GM23338 (cell line): ENCODE data around the gene MICAL2. TPM values are rescaled to one million over a fixed set of nuclear protein-coding genes. Genes with fewer than 3 reads are reported as not detected.
A peak's percentile ranks its signal among the peaks of the same experiment; 100 is the strongest.

ENCODE experiments used
- ATAC-seq: fragments of 200-7000 bp; cut with Tn5 transposase; 3 replicates; pipeline ENCODE4 v1.9.1; 2020
- DNase-seq: peaks from one replicate; pipeline ENCODE4 v3.0.0-alpha.2; 2015; ENCODE audit warnings: low spot score
- H2AFZ ChIP-seq: fragments of 200-600 bp; sonication (generic); 2 replicates; pipeline ENCODE4 v1.8.0; 2016; ENCODE audit warnings: antibody characterized with exemption, mild to moderate bottlenecking, moderate library complexity
- H3F3A ChIP-seq: fragments of 200-600 bp; sonication (generic); replicated peaks from 2 replicates; pipeline ENCODE4 v1.8.0; 2017; ENCODE audit warnings: antibody characterized with exemption, mixed run types, low read depth
- H3K27ac ChIP-seq: fragments of 200-600 bp; sonication (generic); 2 replicates; pipeline ENCODE4 v1.6.1; 2016; ENCODE audit warnings: low read depth
- H3K27me3 ChIP-seq: fragments of 200-600 bp; sonication (generic); 2 replicates; pipeline ENCODE4 v1.8.0; 2016; ENCODE audit warnings: mild to moderate bottlenecking, mixed run types, moderate library complexity; ENCODE audit not compliant: insufficient read depth
- H3K36me3 ChIP-seq: fragments of 200-600 bp; sonication (generic); 2 replicates; pipeline ENCODE4 v1.8.0; 2016; ENCODE audit warnings: mild to moderate bottlenecking; ENCODE audit not compliant: insufficient read depth
- H3K4me1 ChIP-seq: fragments of 200-600 bp; sonication (generic); 2 replicates; pipeline ENCODE4 v1.8.0; 2016; ENCODE audit warnings: mild to moderate bottlenecking, moderate library complexity; ENCODE audit not compliant: insufficient read depth
- H3K4me2 ChIP-seq: fragments of 200-600 bp; sonication (generic); 2 replicates; pipeline ENCODE4 v1.7.1; 2017; ENCODE audit warnings: mixed run types
- H3K4me3 ChIP-seq: fragments of 200-600 bp; sonication (generic); 2 replicates; pipeline ENCODE4 v1.6.1; 2016; ENCODE audit warnings: mixed run types
- H3K79me2 ChIP-seq: fragments of 200-600 bp; sonication (generic); replicated peaks from 2 replicates; pipeline ENCODE4 v1.8.0; 2017; ENCODE audit warnings: mild to moderate bottlenecking; ENCODE audit not compliant: insufficient read depth
- H3K9me2 ChIP-seq: fragments of 200-600 bp; sonication (generic); 2 replicates; pipeline ENCODE4 v1.8.0; 2017; ENCODE audit not compliant: insufficient read depth
- H4K20me1 ChIP-seq: fragments of 200-600 bp; sonication (generic); replicated peaks from 2 replicates; pipeline ENCODE4 v1.8.0; 2017; ENCODE audit warnings: mild to moderate bottlenecking; ENCODE audit not compliant: insufficient read depth
- H3K27ac Mint-ChIP-seq: 2 replicates; pipeline ENCODE4 v1.8.0; 2020; ENCODE audit warnings: inconsistent platforms, mild to moderate bottlenecking, moderate library complexity, mixed read lengths
- H3K27me3 Mint-ChIP-seq: 3 replicates; pipeline ENCODE4 v1.8.0; 2022; ENCODE audit warnings: low read depth, mild to moderate bottlenecking, moderate library complexity, mixed read lengths, inconsistent platforms; ENCODE audit not compliant: insufficient read depth, poor library complexity
- H3K36me3 Mint-ChIP-seq: 3 replicates; pipeline ENCODE4 v1.8.0; 2021; ENCODE audit warnings: low read depth, mild to moderate bottlenecking, inconsistent platforms, moderate library complexity, mixed read lengths
- H3K4me1 Mint-ChIP-seq: 3 replicates; pipeline ENCODE4 v1.8.0; 2020; ENCODE audit warnings: mild to moderate bottlenecking, inconsistent platforms, mixed read lengths
- H3K4me3 Mint-ChIP-seq: 3 replicates; pipeline ENCODE4 v1.8.0; 2021; ENCODE audit warnings: moderate library complexity, mild to moderate bottlenecking, inconsistent platforms, mixed read lengths
- H3K9me3 Mint-ChIP-seq: 3 replicates; pipeline ENCODE4 v1.8.0; 2020; ENCODE audit warnings: moderate library complexity, mild to moderate bottlenecking, inconsistent platforms, mixed read lengths
- CREB1 ChIP-seq: fragments of 250-450 bp; sonication (Bioruptor Pico); IDR thresholded peaks from 2 replicates; pipeline ENCODE4 v1.5.0; 2020; ENCODE audit warnings: low read depth, mild to moderate bottlenecking, moderate library complexity
- EZH2 ChIP-seq: fragments of 200-600 bp; sonication (generic); IDR thresholded peaks from one replicate; pipeline ENCODE4 v1.8.0; 2017; ENCODE audit warnings: antibody characterized with exemption, mild to moderate bottlenecking, low read depth; ENCODE audit not compliant: unreplicated experiment
- EZH2phosphoT487 ChIP-seq: fragments of 200-600 bp; sonication (generic); IDR thresholded peaks from one replicate; pipeline ENCODE4 v1.8.1; 2018; ENCODE audit warnings: antibody characterized with exemption; ENCODE audit not compliant: unreplicated experiment
- JUNB ChIP-seq: IDR thresholded peaks from one replicate; pipeline ENCODE4 v1.6.1; 2016; ENCODE audit warnings: antibody characterized with exemption; ENCODE audit not compliant: unreplicated experiment
- NANOG ChIP-seq: IDR thresholded peaks from 2 replicates; pipeline ENCODE4 v1.6.1; 2016; ENCODE audit warnings: antibody characterized with exemption, borderline replicate concordance
- POLR2AphosphoS5 ChIP-seq: IDR thresholded peaks from 2 replicates; pipeline ENCODE4 v1.6.1; 2016; ENCODE audit warnings: antibody characterized with exemption, low read depth
- STAT1 ChIP-seq: IDR thresholded peaks from one replicate; pipeline ENCODE4 v1.6.1; 2016; ENCODE audit warnings: antibody characterized with exemption; ENCODE audit not compliant: unreplicated experiment
- ZNF114 ChIP-seq: fragments of 250-450 bp; sonication (Bioruptor Pico); IDR thresholded peaks from 2 replicates; pipeline ENCODE4 v1.5.0; 2020; ENCODE audit warnings: mild to moderate bottlenecking, moderate library complexity
- ZNF331 ChIP-seq: fragments of 250-450 bp; sonication (Bioruptor Pico); IDR thresholded peaks from 2 replicates; pipeline ENCODE4 v1.5.0; 2020; ENCODE audit warnings: low read depth, mild to moderate bottlenecking, moderate library complexity
- polyA plus RNA-seq: library from polyadenylated mRNA; unstranded; fragments of >200 nt; fragmentation: Nextera tagmentation; extraction: Ambion mirVana; gene quantifications from 2 replicates; pipeline ENCODE4 v1.2.1, GENCODE V29; 2016
- total RNA-seq: library from RNA; depleted of rRNA; stranded (reverse); fragments of >200 nt; shearing (Covaris generic); gene quantifications from 2 replicates; pipeline ENCODE4 v1.2.3, GENCODE V29; 2014
- TF ChIP-seq, protein P1 (sequence below): IDR thresholded peaks from one replicate; pipeline ENCODE4 v1.6.1; 2018; ENCODE audit warnings: antibody characterized with exemption; ENCODE audit not compliant: unreplicated experiment
- TF ChIP-seq, protein P2 (sequence below), 2 experiments: fragments of 200-600 bp in 1 of 2; sonication (generic) in 1 of 2; conservative IDR thresholded peaks; 2 replicates each; pipeline versions ENCODE4 v1.5.1 to v1.6.1; 2016 to 2017; ENCODE audit warnings: antibody characterized with exemption in 2 of 2, low read depth in 2 of 2, mild to moderate bottlenecking in 2 of 2, moderate library complexity in 1 of 2
- TF ChIP-seq, protein P3 (sequence below): fragments of 250-450 bp; sonication (Bioruptor Pico); IDR thresholded peaks from 2 replicates; pipeline ENCODE4 v1.5.0; 2020; ENCODE audit warnings: mild to moderate bottlenecking, moderate library complexity
- TF ChIP-seq, protein P4 (sequence below): IDR thresholded peaks from 2 replicates; pipeline ENCODE4 v1.6.1; 2016; ENCODE audit warnings: antibody characterized with exemption

Gene MICAL2
- total and polyA plus RNA-seq, 2 experiments from 2014 or later, result 0.66 to 1.4 TPM

DNA sequence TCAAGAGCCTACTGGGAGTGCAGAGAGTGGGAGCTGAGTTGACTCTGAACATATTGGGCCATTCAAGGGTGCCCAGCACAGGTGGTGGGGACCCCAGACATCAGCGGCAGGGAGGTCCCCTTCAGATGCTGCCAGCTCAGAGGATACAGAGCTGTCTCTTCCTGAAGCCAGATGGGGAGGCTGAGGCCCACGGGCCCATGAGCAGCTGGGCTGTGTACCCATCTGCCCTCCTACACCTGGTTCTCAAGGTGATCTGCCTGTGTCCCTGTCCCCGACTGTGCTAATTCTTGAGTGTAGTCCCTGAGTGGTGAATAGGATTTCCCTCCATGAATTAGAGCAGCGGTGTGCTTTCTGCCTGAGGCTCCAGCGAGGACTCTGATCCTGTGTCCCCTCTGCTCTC lies 76.3 kb downstream of the MICAL2 start (continued):
- no peak for TF ChIP-seq CREB1 (CRISPR knock-in tag)
- no peak for TF ChIP-seq EZH2phosphoT487

DNA sequence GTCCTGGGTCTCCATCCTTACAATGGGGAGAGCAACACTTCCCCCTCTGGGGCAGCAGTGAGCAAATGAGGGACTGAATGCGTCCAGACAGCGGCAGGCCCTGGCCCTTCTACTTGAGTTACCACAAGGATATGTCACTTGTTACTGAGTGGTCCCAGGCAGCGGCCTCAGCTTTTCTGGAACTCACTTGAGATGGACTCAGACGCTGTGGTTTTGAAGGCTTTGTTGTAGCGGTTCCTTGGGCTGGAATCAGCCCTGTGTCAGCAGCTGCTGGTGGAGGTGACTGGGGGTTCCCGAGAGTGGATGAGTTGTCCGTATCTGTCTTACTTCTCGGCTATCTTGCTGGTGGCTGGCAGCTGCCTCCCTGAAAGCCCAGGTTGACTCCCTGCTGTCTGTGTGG lies 77.0 kb downstream of the MICAL2 start:
- Histone ChIP-seq H3K9me2 (no peaks in the 10 kb centered on the region), H3K79me2 (no peaks in the 10 kb centered on the region), H3K4me1 (no peaks in the 10 kb centered on the region), H3K36me3 (no peaks in the 10 kb centered on the region), H3K27me3 (no peaks in the 10 kb centered on the region), H2AFZ (no peak overlapping the region), H3K27ac (no peak overlapping the region), H4K20me1 (no peaks in the 10 kb centered on the region), H3K4me2 (no peak overlapping the region), H3K4me3 (no peak overlapping the region), H3F3A (no peaks in the 10 kb centered on the region)
- Mint-ChIP-seq H3K36me3 (no peaks in the 10 kb centered on the region), H3K27me3 (peaks cover 5% of the 10 kb centered on the region), H3K4me1 (no peaks in the 10 kb centered on the region; the same call in 2 of the 3 replicates), H3K4me3 (no peak overlapping the region), H3K9me3 (no peaks in the 10 kb centered on the region), H3K27ac (no peak overlapping the region)
- ATAC-seq (peak; percentile 50), DNase-seq (no peak)
- TF ChIP-seq JUNB, result no peak
- TF ChIP-seq, protein P1, sequence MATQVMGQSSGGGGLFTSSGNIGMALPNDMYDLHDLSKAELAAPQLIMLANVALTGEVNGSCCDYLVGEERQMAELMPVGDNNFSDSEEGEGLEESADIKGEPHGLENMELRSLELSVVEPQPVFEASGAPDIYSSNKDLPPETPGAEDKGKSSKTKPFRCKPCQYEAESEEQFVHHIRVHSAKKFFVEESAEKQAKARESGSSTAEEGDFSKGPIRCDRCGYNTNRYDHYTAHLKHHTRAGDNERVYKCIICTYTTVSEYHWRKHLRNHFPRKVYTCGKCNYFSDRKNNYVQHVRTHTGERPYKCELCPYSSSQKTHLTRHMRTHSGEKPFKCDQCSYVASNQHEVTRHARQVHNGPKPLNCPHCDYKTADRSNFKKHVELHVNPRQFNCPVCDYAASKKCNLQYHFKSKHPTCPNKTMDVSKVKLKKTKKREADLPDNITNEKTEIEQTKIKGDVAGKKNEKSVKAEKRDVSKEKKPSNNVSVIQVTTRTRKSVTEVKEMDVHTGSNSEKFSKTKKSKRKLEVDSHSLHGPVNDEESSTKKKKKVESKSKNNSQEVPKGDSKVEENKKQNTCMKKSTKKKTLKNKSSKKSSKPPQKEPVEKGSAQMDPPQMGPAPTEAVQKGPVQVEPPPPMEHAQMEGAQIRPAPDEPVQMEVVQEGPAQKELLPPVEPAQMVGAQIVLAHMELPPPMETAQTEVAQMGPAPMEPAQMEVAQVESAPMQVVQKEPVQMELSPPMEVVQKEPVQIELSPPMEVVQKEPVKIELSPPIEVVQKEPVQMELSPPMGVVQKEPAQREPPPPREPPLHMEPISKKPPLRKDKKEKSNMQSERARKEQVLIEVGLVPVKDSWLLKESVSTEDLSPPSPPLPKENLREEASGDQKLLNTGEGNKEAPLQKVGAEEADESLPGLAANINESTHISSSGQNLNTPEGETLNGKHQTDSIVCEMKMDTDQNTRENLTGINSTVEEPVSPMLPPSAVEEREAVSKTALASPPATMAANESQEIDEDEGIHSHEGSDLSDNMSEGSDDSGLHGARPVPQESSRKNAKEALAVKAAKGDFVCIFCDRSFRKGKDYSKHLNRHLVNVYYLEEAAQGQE, result no peak
- TF ChIP-seq, protein P2, sequence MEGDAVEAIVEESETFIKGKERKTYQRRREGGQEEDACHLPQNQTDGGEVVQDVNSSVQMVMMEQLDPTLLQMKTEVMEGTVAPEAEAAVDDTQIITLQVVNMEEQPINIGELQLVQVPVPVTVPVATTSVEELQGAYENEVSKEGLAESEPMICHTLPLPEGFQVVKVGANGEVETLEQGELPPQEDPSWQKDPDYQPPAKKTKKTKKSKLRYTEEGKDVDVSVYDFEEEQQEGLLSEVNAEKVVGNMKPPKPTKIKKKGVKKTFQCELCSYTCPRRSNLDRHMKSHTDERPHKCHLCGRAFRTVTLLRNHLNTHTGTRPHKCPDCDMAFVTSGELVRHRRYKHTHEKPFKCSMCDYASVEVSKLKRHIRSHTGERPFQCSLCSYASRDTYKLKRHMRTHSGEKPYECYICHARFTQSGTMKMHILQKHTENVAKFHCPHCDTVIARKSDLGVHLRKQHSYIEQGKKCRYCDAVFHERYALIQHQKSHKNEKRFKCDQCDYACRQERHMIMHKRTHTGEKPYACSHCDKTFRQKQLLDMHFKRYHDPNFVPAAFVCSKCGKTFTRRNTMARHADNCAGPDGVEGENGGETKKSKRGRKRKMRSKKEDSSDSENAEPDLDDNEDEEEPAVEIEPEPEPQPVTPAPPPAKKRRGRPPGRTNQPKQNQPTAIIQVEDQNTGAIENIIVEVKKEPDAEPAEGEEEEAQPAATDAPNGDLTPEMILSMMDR (conservative IDR thresholded peaks at IDR 0.05; ENCODE audit: low read depth in 2 of 2), result no peak
- TF ChIP-seq EZH2, result no peak
- no peak for TF ChIP-seq STAT1
- TF ChIP-seq EZH2phosphoT487, result no peak
- TF ChIP-seq ZNF114, result no peak
- TF ChIP-seq ZNF331, result no peak
- TF ChIP-seq, protein P3, sequence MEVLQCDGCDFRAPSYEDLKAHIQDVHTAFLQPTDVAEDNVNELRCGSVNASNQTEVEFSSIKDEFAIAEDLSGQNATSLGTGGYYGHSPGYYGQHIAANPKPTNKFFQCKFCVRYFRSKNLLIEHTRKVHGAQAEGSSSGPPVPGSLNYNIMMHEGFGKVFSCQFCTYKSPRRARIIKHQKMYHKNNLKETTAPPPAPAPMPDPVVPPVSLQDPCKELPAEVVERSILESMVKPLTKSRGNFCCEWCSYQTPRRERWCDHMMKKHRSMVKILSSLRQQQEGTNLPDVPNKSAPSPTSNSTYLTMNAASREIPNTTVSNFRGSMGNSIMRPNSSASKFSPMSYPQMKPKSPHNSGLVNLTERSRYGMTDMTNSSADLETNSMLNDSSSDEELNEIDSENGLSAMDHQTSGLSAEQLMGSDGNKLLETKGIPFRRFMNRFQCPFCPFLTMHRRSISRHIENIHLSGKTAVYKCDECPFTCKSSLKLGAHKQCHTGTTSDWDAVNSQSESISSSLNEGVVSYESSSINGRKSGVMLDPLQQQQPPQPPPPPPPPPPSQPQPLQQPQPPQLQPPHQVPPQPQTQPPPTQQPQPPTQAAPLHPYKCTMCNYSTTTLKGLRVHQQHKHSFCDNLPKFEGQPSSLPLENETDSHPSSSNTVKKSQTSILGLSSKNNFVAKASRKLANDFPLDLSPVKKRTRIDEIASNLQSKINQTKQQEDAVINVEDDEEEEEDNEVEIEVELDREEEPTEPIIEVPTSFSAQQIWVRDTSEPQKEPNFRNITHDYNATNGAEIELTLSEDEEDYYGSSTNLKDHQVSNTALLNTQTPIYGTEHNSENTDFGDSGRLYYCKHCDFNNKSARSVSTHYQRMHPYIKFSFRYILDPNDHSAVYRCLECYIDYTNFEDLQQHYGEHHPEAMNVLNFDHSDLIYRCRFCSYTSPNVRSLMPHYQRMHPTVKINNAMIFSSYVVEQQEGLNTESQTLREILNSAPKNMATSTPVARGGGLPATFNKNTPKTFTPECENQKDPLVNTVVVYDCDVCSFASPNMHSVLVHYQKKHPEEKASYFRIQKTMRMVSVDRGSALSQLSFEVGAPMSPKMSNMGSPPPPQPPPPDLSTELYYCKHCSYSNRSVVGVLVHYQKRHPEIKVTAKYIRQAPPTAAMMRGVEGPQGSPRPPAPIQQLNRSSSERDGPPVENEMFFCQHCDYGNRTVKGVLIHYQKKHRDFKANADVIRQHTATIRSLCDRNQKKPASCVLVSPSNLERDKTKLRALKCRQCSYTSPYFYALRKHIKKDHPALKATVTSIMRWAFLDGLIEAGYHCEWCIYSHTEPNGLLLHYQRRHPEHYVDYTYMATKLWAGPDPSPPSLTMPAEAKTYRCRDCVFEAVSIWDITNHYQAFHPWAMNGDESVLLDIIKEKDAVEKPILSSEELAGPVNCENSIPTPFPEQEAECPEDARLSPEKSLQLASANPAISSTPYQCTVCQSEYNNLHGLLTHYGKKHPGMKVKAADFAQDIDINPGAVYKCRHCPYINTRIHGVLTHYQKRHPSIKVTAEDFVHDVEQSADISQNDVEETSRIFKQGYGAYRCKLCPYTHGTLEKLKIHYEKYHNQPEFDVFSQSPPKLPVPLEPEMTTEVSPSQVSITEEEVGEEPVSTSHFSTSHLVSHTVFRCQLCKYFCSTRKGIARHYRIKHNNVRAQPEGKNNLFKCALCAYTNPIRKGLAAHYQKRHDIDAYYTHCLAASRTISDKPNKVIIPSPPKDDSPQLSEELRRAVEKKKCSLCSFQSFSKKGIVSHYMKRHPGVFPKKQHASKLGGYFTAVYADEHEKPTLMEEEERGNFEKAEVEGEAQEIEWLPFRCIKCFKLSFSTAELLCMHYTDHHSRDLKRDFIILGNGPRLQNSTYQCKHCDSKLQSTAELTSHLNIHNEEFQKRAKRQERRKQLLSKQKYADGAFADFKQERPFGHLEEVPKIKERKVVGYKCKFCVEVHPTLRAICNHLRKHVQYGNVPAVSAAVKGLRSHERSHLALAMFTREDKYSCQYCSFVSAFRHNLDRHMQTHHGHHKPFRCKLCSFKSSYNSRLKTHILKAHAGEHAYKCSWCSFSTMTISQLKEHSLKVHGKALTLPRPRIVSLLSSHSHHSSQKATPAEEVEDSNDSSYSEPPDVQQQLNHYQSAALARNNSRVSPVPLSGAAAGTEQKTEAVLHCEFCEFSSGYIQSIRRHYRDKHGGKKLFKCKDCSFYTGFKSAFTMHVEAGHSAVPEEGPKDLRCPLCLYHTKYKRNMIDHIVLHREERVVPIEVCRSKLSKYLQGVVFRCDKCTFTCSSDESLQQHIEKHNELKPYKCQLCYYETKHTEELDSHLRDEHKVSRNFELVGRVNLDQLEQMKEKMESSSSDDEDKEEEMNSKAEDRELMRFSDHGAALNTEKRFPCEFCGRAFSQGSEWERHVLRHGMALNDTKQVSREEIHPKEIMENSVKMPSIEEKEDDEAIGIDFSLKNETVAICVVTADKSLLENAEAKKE (CRISPR knock-in tag), result no peak
- TF ChIP-seq POLR2AphosphoS5, result no peak
- TF ChIP-seq, protein P4, sequence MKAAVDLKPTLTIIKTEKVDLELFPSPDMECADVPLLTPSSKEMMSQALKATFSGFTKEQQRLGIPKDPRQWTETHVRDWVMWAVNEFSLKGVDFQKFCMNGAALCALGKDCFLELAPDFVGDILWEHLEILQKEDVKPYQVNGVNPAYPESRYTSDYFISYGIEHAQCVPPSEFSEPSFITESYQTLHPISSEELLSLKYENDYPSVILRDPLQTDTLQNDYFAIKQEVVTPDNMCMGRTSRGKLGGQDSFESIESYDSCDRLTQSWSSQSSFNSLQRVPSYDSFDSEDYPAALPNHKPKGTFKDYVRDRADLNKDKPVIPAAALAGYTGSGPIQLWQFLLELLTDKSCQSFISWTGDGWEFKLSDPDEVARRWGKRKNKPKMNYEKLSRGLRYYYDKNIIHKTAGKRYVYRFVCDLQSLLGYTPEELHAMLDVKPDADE, result no peak
- TF ChIP-seq NANOG, result no peak
- TF ChIP-seq CREB1 (CRISPR knock-in tag), result no peak
